Endothelial cell of umbilical vein (primary cell): ENCODE measurements around the gene CMSS1. TPM values are rescaled to one million over a fixed set of nuclear protein-coding genes. Genes with fewer than 3 reads are reported as not detected.

Experiments used
- BruUV-seq: library from RNA; stranded (reverse); fragments of 400-500 nt; replicated peaks from 2 replicates; lab custom pipeline; 2021; lab: Mats Ljungman, UMichigan
- CTCF ChIA-PET: fragments of 300-600, 350-600 bp; sonication (Branson Sonifier 250); formaldehyde crosslinking; loops from one replicate; lab custom pipeline; 2021; ENCODE audit warnings: antibody characterized with exemption, inconsistent platforms; lab: Charles Lee
- POLR2A ChIA-PET: fragments of 300-600, 350-600 bp; sonication (Branson Sonifier 250); formaldehyde crosslinking; loops from one replicate; lab custom pipeline; 2021; ENCODE audit warnings: antibody characterized with exemption, inconsistent platforms; lab: Charles Lee
- DNase-seq: peaks from one replicate; pipeline ENCODE4 v3.0.0-alpha.2; 2011; ENCODE audit warnings: low read depth, low spot score
- FAIRE-seq: peaks from 2 replicates; lab custom pipeline; 2011; peaks lifted over from hg19 to GRCh38; lab: Jason Lieb, UNC
- H2AFZ ChIP-seq: 2 replicates; pipeline ENCODE4 v1.6.0; 2012; ENCODE audit warnings: low read depth, low read length, control low read depth, inconsistent platforms
- H3K27ac ChIP-seq: 2 replicates; pipeline ENCODE4 v1.5.1; 2011; ENCODE audit warnings: low read depth, mild to moderate bottlenecking, control low read depth, low read length, moderate library complexity; ENCODE audit not compliant: insufficient read depth
- H3K27me3 ChIP-seq, 2 experiments: 2 replicates each; pipeline versions ENCODE4 v1.6.0 to v1.6.1; 2011; ENCODE audit warnings: low read length in 2 of 2, mixed read lengths in 1 of 2; ENCODE audit not compliant: control insufficient read depth in 2 of 2, insufficient read depth in 2 of 2
- H3K36me3 ChIP-seq, 2 experiments: 2 replicates in 1 of 2; 3 replicates in 1 of 2; pipeline ENCODE4 v1.5.1; 2011; ENCODE audit warnings: low read length in 2 of 2, mild to moderate bottlenecking in 1 of 2, moderate library complexity in 1 of 2; ENCODE audit not compliant: control insufficient read depth in 2 of 2, insufficient read depth in 2 of 2; ENCODE audit errors: extremely low read depth in 1 of 2
- H3K4me1 ChIP-seq: 3 replicates; pipeline ENCODE4 v1.5.1; 2011; ENCODE audit warnings: mild to moderate bottlenecking, low read length; ENCODE audit not compliant: control insufficient read depth, insufficient read depth; ENCODE audit errors: extremely low read depth
- H3K4me2 ChIP-seq: 2 replicates; pipeline ENCODE4 v1.6.1; 2011; ENCODE audit warnings: low read length, control low read depth, mixed read lengths; ENCODE audit not compliant: insufficient read depth
- H3K4me3 ChIP-seq, 3 experiments: fragments of 200-600 bp in 1 of 3; sonication (generic), shearing (Covaris generic) in 1 of 3; replicated peaks in 1 of 3; 2 replicates each; pipeline ENCODE4 v1.5.1; 2011 to 2016; ENCODE audit warnings: control low read depth in 3 of 3, low read length in 3 of 3, mild to moderate bottlenecking in 2 of 3, inconsistent platforms in 1 of 3, low read depth in 1 of 3, moderate library complexity in 1 of 3; ENCODE audit not compliant: insufficient read depth in 1 of 3
- H3K79me2 ChIP-seq: 2 replicates; pipeline ENCODE4 v1.6.0; 2012; ENCODE audit warnings: low read length, inconsistent platforms; ENCODE audit not compliant: control insufficient read depth, insufficient read depth
- H3K9ac ChIP-seq: replicated peaks from 2 replicates; pipeline ENCODE3; 2011; ENCODE audit warnings: low read length, control low read depth; ENCODE audit not compliant: insufficient read depth; ENCODE audit errors: extremely low read depth
- H3K9me1 ChIP-seq: replicated peaks from 3 replicates; pipeline ENCODE4 v1.6.0; 2011; ENCODE audit warnings: mild to moderate bottlenecking, low read length; ENCODE audit not compliant: control insufficient read depth, insufficient read depth; ENCODE audit errors: extremely low read depth
- H3K9me3 ChIP-seq: replicated peaks from 2 replicates; pipeline ENCODE4 v1.5.1; 2012; ENCODE audit warnings: low read length, inconsistent platforms; ENCODE audit not compliant: control insufficient read depth, insufficient read depth
- H4K20me1 ChIP-seq: replicated peaks from 2 replicates; pipeline ENCODE3; 2011; ENCODE audit warnings: mild to moderate bottlenecking, low read length; ENCODE audit not compliant: control insufficient read depth, insufficient read depth; ENCODE audit errors: extremely low read depth
- CTCF ChIP-seq, 2 donors: IDR thresholded peaks; 1 replicate in 1 of 2; 2 replicates in 1 of 2; pipeline ENCODE4 v1.5.1; 2011; ENCODE audit warnings: low read length in 2 of 2, mild to moderate bottlenecking in 2 of 2, moderate library complexity in 2 of 2, control low read depth in 1 of 2, inconsistent platforms in 1 of 2, low read depth in 1 of 2; ENCODE audit not compliant: insufficient read depth in 1 of 2; ENCODE audit errors: extremely low read depth in 1 of 2
- EZH2 ChIP-seq: IDR thresholded peaks from 2 replicates; pipeline ENCODE4 v1.6.1; 2012; ENCODE audit warnings: borderline replicate concordance, low read depth, mild to moderate bottlenecking, moderate library complexity, low read length, inconsistent platforms; ENCODE audit not compliant: severe bottlenecking
- FOS ChIP-seq: IDR thresholded peaks from 2 replicates; pipeline ENCODE4 v1.6.1; 2011; ENCODE audit warnings: mild to moderate bottlenecking, low read length, moderate library complexity, borderline replicate concordance; ENCODE audit not compliant: insufficient read depth
- GATA2 ChIP-seq: IDR thresholded peaks from 2 replicates; pipeline ENCODE4 v1.7.0; 2011; ENCODE audit warnings: low read depth, mild to moderate bottlenecking, moderate library complexity, mixed read lengths, low read length; ENCODE audit not compliant: insufficient read length, insufficient read depth
- JUN ChIP-seq: IDR thresholded peaks from 2 replicates; pipeline ENCODE4 v1.6.1; 2011; ENCODE audit warnings: borderline replicate concordance, low read depth; ENCODE audit not compliant: insufficient read length, insufficient read depth
- MAX ChIP-seq: IDR thresholded peaks from 2 replicates; pipeline ENCODE4 v1.6.1; 2011; ENCODE audit not compliant: insufficient read depth, insufficient read length
- MYC ChIP-seq: IDR thresholded peaks from one replicate; pipeline ENCODE4 v1.6.1; 2011; ENCODE audit warnings: mild to moderate bottlenecking, low read depth, low read length
- POLR2A ChIP-seq: IDR thresholded peaks from 2 replicates; pipeline ENCODE4 v1.6.1; 2012; ENCODE audit warnings: low read depth, mild to moderate bottlenecking, control low read depth, low read length
- POLR2AphosphoS5 ChIP-seq: IDR thresholded peaks from 2 replicates; pipeline ENCODE4 v1.6.1; 2012; ENCODE audit warnings: low read depth, mild to moderate bottlenecking, control low read depth, low read length, moderate library complexity; ENCODE audit not compliant: insufficient read depth
- dilution Hi-C: fragments of 300-500 bp; cut with MboI; formaldehyde crosslinking; loops from one replicate; pipeline ENCODE4 v1.15.0; 2019; ENCODE audit warnings: low sequenced_read_pairs; ENCODE audit not compliant: extremely low pct_ligation_motif_present
- intact Hi-C: fragments of 100-400 bp; cut with micrococcal nuclease; formaldehyde crosslinking; loops from one replicate; pipeline ENCODE4 v1.10.0; 2022
- polyA plus RNA-seq, 4 experiments: library from polyadenylated mRNA; depleted of rRNA in 3 of 4; stranded (reverse) in 3 of 4; unstranded in 1 of 4; fragments of >200 nt; gene quantifications; 2 replicates each; pipeline versions ENCODE4 v1.2.1 to v1.2.3, GENCODE V29; 2011 to 2012; ENCODE audit warnings: missing spikeins in 1 of 4
- total RNA-seq: library from RNA; stranded (reverse); gene quantifications from 2 replicates; pipeline ENCODE4 v1.2.3, GENCODE V29; 2021

The CMSS1 gene
- total and polyA plus RNA-seq, 2 donors (not counting 3 experiments of a cell fraction or from before 2014, with no cell fraction given): 9.7 to 60.6 TPM

GRCh38 chr3:99836681-99837080 lies 19.0 kb downstream of the CMSS1 start:
- FAIRE-seq (peak; percentile 52), DNase-seq (peak; percentile 89)
- Histone ChIP-seq H3K36me3 (no peaks in the 10 kb centered on the region), H3K4me2 (peak overlapping the region; percentile 55), H3K9ac (no peak overlapping the region), H3K9me1 (no peaks in the 10 kb centered on the region), H3K27me3 (no peaks in the 10 kb centered on the region), H2AFZ (no peak overlapping the region), H4K20me1 (no peaks in the 10 kb centered on the region), H3K27ac (no peak overlapping the region), H3K4me1 (peaks cover 23% of the 10 kb centered on the region), H3K79me2 (peaks cover 35% of the 10 kb centered on the region), H3K9me3 (no peaks in the 10 kb centered on the region), H3K4me3 (no peak overlapping the region)
- ChIA-PET CTCF (interaction anchor here (1.0 to 1.4 kb wide), 2 partner anchors 10 to 232 kb away, joined by 3 to 5 read pairs; no protein-coding TSS in a partner anchor), POLR2A (no interaction called here)
- dilution Hi-C loops (no loop called here), intact Hi-C loops (no loop called here)
- BruUV-seq: no TSS peak
- TF ChIP-seq POLR2A (no peak), MYC (no peak), CTCF (IDR thresholded peaks at IDR 0.05; ENCODE audit: extremely low read depth in 1 of 2, insufficient read depth in 1 of 2, low read depth in 1 of 2, low read length in 2 of 2) (no peak), JUN (no peak), GATA2 (no peak), POLR2AphosphoS5 (no peak), FOS (no peak), EZH2 (no peak), MAX (no peak)
